ENCODE data around the gene ING5.
"Not testable (repeated sequence)": the region's sequence is repeated elsewhere in the genome, so short reads cannot be mapped to it uniquely, and the experiment has no call there.

The ING5 gene

DNA sequence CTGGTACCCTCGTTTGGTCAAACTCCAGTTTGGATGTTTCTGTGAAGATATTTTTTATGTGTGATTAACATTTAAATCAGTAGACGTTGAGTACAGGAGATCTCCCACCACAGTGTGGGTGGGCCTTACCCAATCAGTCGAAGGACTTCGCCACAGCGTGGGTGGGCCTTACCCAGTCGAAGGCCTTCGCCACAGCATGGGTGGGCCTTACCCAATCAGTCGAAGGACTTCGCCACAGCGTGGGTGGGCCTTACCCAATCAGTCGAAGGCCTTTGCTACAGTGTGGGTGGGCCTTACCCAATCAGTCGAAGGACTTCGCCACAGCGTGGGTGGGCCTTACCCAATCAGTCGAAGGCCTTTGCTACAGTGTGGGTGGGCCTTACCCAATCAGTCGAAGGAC lies 58.1 kb downstream of the ING5 start:
- H3K4ac ChIP-seq (ENCODE audit: low read depth, low read length); H3K79me1 ChIP-seq (ENCODE audit: low read length); H2AK5ac ChIP-seq (ENCODE audit: low read length); H3K18ac ChIP-seq (ENCODE audit: low read length); H3K36me3 ChIP-seq (ENCODE audit: control insufficient read depth, insufficient read depth, low read length); H3K4me2 ChIP-seq (ENCODE audit: low read length); H4K5ac ChIP-seq (ENCODE audit: low read length); H3K27ac ChIP-seq (ENCODE audit: low read depth, low read length); H2BK120ac ChIP-seq (ENCODE audit: low read depth, low read length); H2BK5ac ChIP-seq (ENCODE audit: low read length); H3K9ac ChIP-seq (ENCODE audit: low read length); H3K56ac ChIP-seq (ENCODE audit: low read length); H2BK15ac ChIP-seq (replicated peaks; ENCODE audit: low read depth); H3K4me3 ChIP-seq (ENCODE audit: low read length); H3K79me2 ChIP-seq (ENCODE audit: control insufficient read depth, insufficient read depth, low read length); H3K4me1 ChIP-seq (ENCODE audit: control insufficient read depth, low read depth, low read length); H3K23ac ChIP-seq (ENCODE audit: low read length); DNase-seq; H3K27me3 ChIP-seq (ENCODE audit: insufficient read depth, low read length, poor library complexity); H4K8ac ChIP-seq (ENCODE audit: low read depth, low read length): not testable (repeated sequence)
- no CpG with 5 or more reads among the region's 16 CpGs for WGBS (ENCODE audit: extremely low coverage, insufficient coverage, low lambda C conversion rate)

DNA sequence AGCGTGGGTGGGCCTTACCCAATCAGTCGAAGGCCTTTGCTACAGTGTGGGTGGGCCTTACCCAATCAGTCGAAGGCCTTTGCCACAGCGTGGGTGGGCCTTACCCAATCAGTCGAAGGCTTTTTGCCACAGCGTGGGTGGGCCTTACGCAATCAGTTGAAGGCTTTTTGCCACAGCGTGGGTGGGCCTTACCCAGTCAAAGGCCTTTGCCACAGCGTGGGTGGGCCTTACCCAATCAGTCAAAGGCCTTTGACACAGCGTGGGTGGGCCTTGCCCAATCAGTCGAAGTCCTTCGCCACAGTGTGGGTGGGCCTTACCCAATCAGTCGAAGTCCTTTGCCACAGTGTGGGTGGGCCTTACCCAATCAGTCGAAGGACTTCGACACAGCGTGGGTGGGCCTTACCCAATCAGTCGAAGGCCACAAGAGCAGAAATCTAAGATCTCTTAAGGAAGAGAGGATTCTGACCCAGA lies 58.5 kb downstream of the ING5 start:
- Histone ChIP-seq H3K18ac (ENCODE audit: low read length) (no peak overlapping the region), H3K79me2 (ENCODE audit: control insufficient read depth, insufficient read depth, low read length) (no peaks in the 10 kb centered on the region), H4K5ac (ENCODE audit: low read length) (no peak overlapping the region), H2BK15ac (replicated peaks; ENCODE audit: low read depth) (no peak overlapping the region), H3K27ac (ENCODE audit: low read depth, low read length) (no peak overlapping the region), H2BK5ac (ENCODE audit: low read length) (no peak overlapping the region), H3K4me2 (ENCODE audit: low read length) (no peak overlapping the region), H3K4me1 (ENCODE audit: control insufficient read depth, low read depth, low read length) (no peaks in the 10 kb centered on the region), H3K4ac (ENCODE audit: low read depth, low read length) (no peak overlapping the region), H3K23ac (ENCODE audit: low read length) (no peak overlapping the region), H2BK120ac (ENCODE audit: low read depth, low read length) (no peak overlapping the region), H3K27me3 (ENCODE audit: insufficient read depth, low read length, poor library complexity) (no peaks in the 10 kb centered on the region), H3K56ac (ENCODE audit: low read length) (no peak overlapping the region), H3K79me1 (ENCODE audit: low read length) (no peaks in the 10 kb centered on the region), H3K4me3 (ENCODE audit: low read length) (no peak overlapping the region), H3K9ac (ENCODE audit: low read length) (no peak overlapping the region), H4K8ac (ENCODE audit: low read depth, low read length) (no peak overlapping the region), H2AK5ac (ENCODE audit: low read length) (no peak overlapping the region), H3K36me3 (ENCODE audit: control insufficient read depth, insufficient read depth, low read length) (no peaks in the 10 kb centered on the region)
- WGBS (ENCODE audit: extremely low coverage, insufficient coverage, low lambda C conversion rate): no CpG with 5 or more reads among the region's 17 CpGs
- DNase-seq: no peak

DNA sequence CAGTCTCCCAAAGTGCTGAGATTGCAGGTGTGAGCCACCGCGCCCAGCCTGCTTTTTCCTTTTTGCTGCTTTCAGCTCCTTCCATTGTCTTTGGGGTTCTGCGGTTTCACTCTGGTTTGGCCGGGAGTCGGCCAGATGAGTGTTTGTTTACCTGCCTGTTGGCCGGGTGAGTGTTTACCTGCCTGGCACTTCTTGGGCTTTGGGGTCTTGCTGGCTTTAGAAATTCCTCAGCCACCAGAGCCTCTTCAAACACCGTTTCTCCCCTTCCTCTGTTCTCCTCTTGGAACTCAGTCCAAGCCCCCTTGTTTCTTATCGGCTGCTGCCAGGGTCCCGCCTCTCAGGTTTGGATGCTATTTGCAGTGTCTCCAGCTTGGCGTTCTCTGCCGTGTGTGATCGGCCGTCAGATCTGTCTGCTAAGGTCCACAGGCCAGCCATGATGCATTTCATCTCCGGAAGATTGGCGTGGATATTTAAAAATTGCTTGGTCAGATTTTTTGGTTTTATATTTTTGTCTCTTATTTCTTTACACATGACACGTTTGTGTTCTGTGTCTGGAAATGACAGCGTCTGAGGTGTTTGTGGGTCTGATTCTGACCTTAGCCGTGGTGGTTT lies 60.6 kb downstream of the ING5 start:
- H4K8ac ChIP-seq (ENCODE audit: low read depth, low read length): no peak overlapping the region
- H4K5ac ChIP-seq (ENCODE audit: low read length): no peak overlapping the region
- no CpG with 5 or more reads among the region's 18 CpGs for WGBS (ENCODE audit: extremely low coverage, insufficient coverage, low lambda C conversion rate)
- H3K23ac ChIP-seq (ENCODE audit: low read length): no peak overlapping the region
- no peak overlapping the region for H3K4me2 ChIP-seq (ENCODE audit: low read length)
- H3K4me1 ChIP-seq (ENCODE audit: control insufficient read depth, low read depth, low read length): no peaks in the 10 kb centered on the region
- no peak overlapping the region for H3K4me3 ChIP-seq (ENCODE audit: low read length)
- no peaks in the 10 kb centered on the region for H3K27me3 ChIP-seq (ENCODE audit: insufficient read depth, low read length, poor library complexity)
- no peak overlapping the region for H2BK120ac ChIP-seq (ENCODE audit: low read depth, low read length)
- no peak overlapping the region for H3K56ac ChIP-seq (ENCODE audit: low read length)
- H3K18ac ChIP-seq (ENCODE audit: low read length): no peak overlapping the region
- no peak overlapping the region for H3K4ac ChIP-seq (ENCODE audit: low read depth, low read length)
- H3K27ac ChIP-seq (ENCODE audit: low read depth, low read length): no peak overlapping the region
- H2BK5ac ChIP-seq (ENCODE audit: low read length): no peak overlapping the region
- H3K79me1 ChIP-seq (ENCODE audit: low read length): no peaks in the 10 kb centered on the region
- no peak overlapping the region for H3K9ac ChIP-seq (ENCODE audit: low read length)
- DNase-seq: no peak
- no peaks in the 10 kb centered on the region for H3K79me2 ChIP-seq (ENCODE audit: control insufficient read depth, insufficient read depth, low read length)
- H3K36me3 ChIP-seq (ENCODE audit: control insufficient read depth, insufficient read depth, low read length): no peaks in the 10 kb centered on the region
- H2AK5ac ChIP-seq (ENCODE audit: low read length): no peak overlapping the region
- no peak overlapping the region for H2BK15ac ChIP-seq (replicated peaks; ENCODE audit: low read depth)

DNA sequence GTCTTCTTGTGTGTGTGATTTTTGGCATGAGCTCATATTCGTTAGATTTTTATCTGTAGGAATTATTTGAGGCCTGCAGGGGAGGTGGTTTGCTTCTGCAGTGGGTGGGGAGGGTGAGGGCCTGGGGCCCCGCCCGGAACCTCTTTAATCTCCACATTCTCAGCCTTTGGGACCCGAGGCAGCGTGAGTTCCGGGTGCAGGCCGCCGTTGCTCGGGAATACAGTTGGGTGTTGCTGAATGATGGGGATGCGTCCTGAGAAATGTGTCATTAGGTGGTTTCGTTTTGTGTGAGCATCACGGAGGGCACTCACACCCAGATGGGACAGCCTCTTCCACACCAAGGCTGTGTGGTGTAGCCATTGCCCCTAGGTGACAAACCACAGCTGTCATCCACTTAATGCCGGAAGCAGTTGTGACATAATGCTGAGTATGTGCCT lies 61.1 kb downstream of the ING5 start:
- Histone ChIP-seq H3K4ac (ENCODE audit: low read depth, low read length) (no peak overlapping the region), H2BK120ac (ENCODE audit: low read depth, low read length) (no peak overlapping the region), H4K5ac (ENCODE audit: low read length) (no peak overlapping the region), H2AK5ac (ENCODE audit: low read length) (no peak overlapping the region), H3K18ac (ENCODE audit: low read length) (no peak overlapping the region), H3K27me3 (ENCODE audit: insufficient read depth, low read length, poor library complexity) (no peaks in the 10 kb centered on the region), H3K27ac (ENCODE audit: low read depth, low read length) (no peak overlapping the region), H3K36me3 (ENCODE audit: control insufficient read depth, insufficient read depth, low read length) (no peaks in the 10 kb centered on the region), H3K23ac (ENCODE audit: low read length) (no peak overlapping the region), H4K8ac (ENCODE audit: low read depth, low read length) (no peak overlapping the region), H3K4me3 (ENCODE audit: low read length) (no peak overlapping the region), H3K9ac (ENCODE audit: low read length) (no peak overlapping the region), H3K79me2 (ENCODE audit: control insufficient read depth, insufficient read depth, low read length) (no peaks in the 10 kb centered on the region), H2BK15ac (replicated peaks; ENCODE audit: low read depth) (no peak overlapping the region), H3K4me1 (ENCODE audit: control insufficient read depth, low read depth, low read length) (no peaks in the 10 kb centered on the region), H3K79me1 (ENCODE audit: low read length) (no peaks in the 10 kb centered on the region), H2BK5ac (ENCODE audit: low read length) (no peak overlapping the region), H3K56ac (ENCODE audit: low read length) (no peak overlapping the region), H3K4me2 (ENCODE audit: low read length) (no peak overlapping the region)
- WGBS (ENCODE audit: extremely low coverage, insufficient coverage, low lambda C conversion rate): no CpG with 5 or more reads among the region's 13 CpGs
- no peak for DNase-seq

DNA sequence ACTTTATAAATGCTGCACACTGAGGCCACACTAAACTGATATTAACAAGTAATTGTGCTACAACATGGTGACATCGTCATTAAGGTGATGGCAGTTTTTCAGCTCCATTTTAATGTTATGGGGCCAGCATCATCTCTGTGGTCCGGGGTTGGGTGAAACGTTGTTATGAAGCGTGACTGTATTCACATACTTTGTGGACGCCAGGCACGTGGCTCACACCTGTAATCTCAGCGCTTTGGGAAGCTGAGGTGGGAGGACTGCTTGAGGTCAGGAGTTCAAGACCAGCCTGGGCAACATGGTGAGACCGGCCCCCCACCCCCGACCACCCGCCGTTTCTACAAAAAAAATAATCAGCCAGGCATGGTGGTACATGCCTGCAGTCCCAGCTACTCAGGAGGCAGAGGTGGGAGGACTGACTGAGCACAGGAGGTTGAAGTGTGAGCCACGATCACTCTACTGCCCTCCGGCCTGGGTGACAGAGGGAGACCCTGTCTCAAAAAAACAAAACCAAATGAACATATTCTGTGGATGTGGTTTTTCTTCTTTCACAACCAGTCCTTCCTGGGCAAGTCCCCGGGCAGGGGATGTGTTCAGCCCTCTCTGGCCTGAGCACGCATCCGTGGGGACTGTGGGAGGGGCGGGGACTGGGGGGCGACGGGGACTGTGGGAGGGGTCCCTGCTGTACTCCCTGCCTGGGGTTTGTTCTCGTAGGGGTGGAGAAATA lies 61.9 kb downstream of the ING5 start:
- no peak overlapping the region for H3K27ac ChIP-seq (ENCODE audit: low read depth, low read length)
- no peak overlapping the region for H3K56ac ChIP-seq (ENCODE audit: low read length)
- no peak overlapping the region for H2BK5ac ChIP-seq (ENCODE audit: low read length)
- no peak overlapping the region for H2BK120ac ChIP-seq (ENCODE audit: low read depth, low read length)
- H2AK5ac ChIP-seq (ENCODE audit: low read length): no peak overlapping the region
- no peak overlapping the region for H3K9ac ChIP-seq (ENCODE audit: low read length)
- no peak overlapping the region for H3K4me3 ChIP-seq (ENCODE audit: low read length)
- no peak overlapping the region for H3K4me2 ChIP-seq (ENCODE audit: low read length)
- no peak overlapping the region for H4K8ac ChIP-seq (ENCODE audit: low read depth, low read length)
- H4K5ac ChIP-seq (ENCODE audit: low read length): no peak overlapping the region
- no peak overlapping the region for H3K4ac ChIP-seq (ENCODE audit: low read depth, low read length)
- no peaks in the 10 kb centered on the region for H3K4me1 ChIP-seq (ENCODE audit: control insufficient read depth, low read depth, low read length)
- H2BK15ac ChIP-seq (replicated peaks; ENCODE audit: low read depth): no peak overlapping the region
- no peak for DNase-seq
- no CpG with 5 or more reads among the region's 20 CpGs for WGBS (ENCODE audit: extremely low coverage, insufficient coverage, low lambda C conversion rate)
- H3K23ac ChIP-seq (ENCODE audit: low read length): no peak overlapping the region
- no peaks in the 10 kb centered on the region for H3K79me2 ChIP-seq (ENCODE audit: control insufficient read depth, insufficient read depth, low read length)
- H3K79me1 ChIP-seq (ENCODE audit: low read length): no peaks in the 10 kb centered on the region
- no peaks in the 10 kb centered on the region for H3K27me3 ChIP-seq (ENCODE audit: insufficient read depth, low read length, poor library complexity)
- H3K36me3 ChIP-seq (ENCODE audit: control insufficient read depth, insufficient read depth, low read length): no peaks in the 10 kb centered on the region
- no peak overlapping the region for H3K18ac ChIP-seq (ENCODE audit: low read length)
